IMR-90 (cell line): ENCODE results near the gene VWA7. TPM values are rescaled to one million over a fixed set of nuclear protein-coding genes. Genes with fewer than 3 reads are reported as not detected.

Source experiments
- ATAC-seq: fragments of 200-7000 bp; cut with Tn5 transposase; 2 replicates; pipeline ENCODE4 v1.9.1; 2020; ENCODE audit warnings: low read depth, mild to moderate bottlenecking, moderate library complexity
- BruUV-seq: library from RNA; stranded (reverse); fragments of 400-500 nt; replicated peaks from 2 replicates; lab custom pipeline; 2021; lab: Mats Ljungman, UMichigan
- CTCF ChIA-PET: fragments of 300-600 bp; formaldehyde crosslinking; extraction: SDS; loops from one replicate; lab custom pipeline; 2021; ENCODE audit warnings: antibody characterized with exemption; lab: Yijun Ruan, JAX
- POLR2A ChIA-PET: fragments of 300-600 bp; sonication (Branson Sonifier 250); formaldehyde crosslinking; loops from one replicate; lab custom pipeline; 2022; ENCODE audit warnings: antibody characterized with exemption; ENCODE audit not compliant: unreplicated experiment; lab: Charles Lee
- DNase-seq: peaks from one replicate; pipeline ENCODE4 v3.0.0; 2013
- H2AFZ ChIP-seq: replicated peaks from 2 replicates; pipeline ENCODE3; 2013; ENCODE audit warnings: low read length, mild to moderate bottlenecking; ENCODE audit not compliant: poor library complexity
- H2AK5ac ChIP-seq: 2 replicates; pipeline ENCODE4 v1.6.1; 2013; ENCODE audit warnings: low read depth, low read length, inconsistent platforms
- H2AK9ac ChIP-seq: replicated peaks from 2 replicates; pipeline ENCODE3; 2013; ENCODE audit warnings: mild to moderate bottlenecking, low read depth, low read length, moderate library complexity; ENCODE audit not compliant: poor library complexity
- H2BK120ac ChIP-seq: 2 replicates; pipeline ENCODE4 v1.6.1; 2013; ENCODE audit warnings: low read depth, low read length, inconsistent platforms
- H2BK15ac ChIP-seq: 3 replicates; pipeline ENCODE4 v1.6.1; 2013; ENCODE audit warnings: low read depth, low read length, inconsistent platforms
- H2BK20ac ChIP-seq: 2 replicates; pipeline ENCODE4 v1.6.1; 2013; ENCODE audit warnings: low read depth, mild to moderate bottlenecking, inconsistent platforms, low read length, moderate library complexity
- H2BK5ac ChIP-seq: 2 replicates; pipeline ENCODE4 v1.6.1; 2013; ENCODE audit warnings: mild to moderate bottlenecking, low read depth, low read length, inconsistent platforms; ENCODE audit not compliant: poor library complexity, severe bottlenecking
- H3K14ac ChIP-seq: replicated peaks from 2 replicates; pipeline ENCODE4 v1.6.1; 2013; ENCODE audit warnings: low read depth, low read length, inconsistent platforms
- H3K18ac ChIP-seq: 2 replicates; pipeline ENCODE4 v1.6.1; 2013; ENCODE audit warnings: low read depth, low read length, control low read depth
- H3K23ac ChIP-seq: 2 replicates; pipeline ENCODE4 v1.6.1; 2013; ENCODE audit warnings: low read depth, low read length, inconsistent platforms
- H3K27ac ChIP-seq: 2 replicates; pipeline ENCODE4 v1.5.1; 2013; ENCODE audit warnings: mild to moderate bottlenecking, control low read depth, low read length; ENCODE audit not compliant: insufficient read depth
- H3K27me3 ChIP-seq: 2 replicates; pipeline ENCODE4 v1.6.1; 2013; ENCODE audit warnings: low read length; ENCODE audit not compliant: control insufficient read depth, insufficient read depth
- H3K36me3 ChIP-seq: 2 replicates; pipeline ENCODE4 v1.6.1; 2013; ENCODE audit warnings: low read length, mixed read lengths; ENCODE audit not compliant: control insufficient read depth, insufficient read depth
- H3K4ac ChIP-seq: 2 replicates; pipeline ENCODE4 v1.6.1; 2013; ENCODE audit warnings: low read depth, low read length, inconsistent platforms
- H3K4me1 ChIP-seq: 2 replicates; pipeline ENCODE4 v1.6.1; 2013; ENCODE audit warnings: low read length, mixed read lengths; ENCODE audit not compliant: control insufficient read depth, insufficient read depth
- H3K4me2 ChIP-seq: 2 replicates; pipeline ENCODE4 v1.6.1; 2013; ENCODE audit warnings: low read depth, mild to moderate bottlenecking, control low read depth, low read length, moderate library complexity
- H3K4me3 ChIP-seq: 2 replicates; pipeline ENCODE4 v1.5.1; 2013; ENCODE audit warnings: low read depth, mild to moderate bottlenecking, control low read depth, low read length, moderate library complexity; ENCODE audit not compliant: insufficient read depth
- H3K56ac ChIP-seq: 2 replicates; pipeline ENCODE4 v1.6.1; 2013; ENCODE audit warnings: low read length, inconsistent platforms; ENCODE audit not compliant: insufficient read depth; ENCODE audit errors: extremely low read depth
- H3K79me1 ChIP-seq, 2 experiments: 2 replicates each; pipeline ENCODE4 v1.6.1; 2013; ENCODE audit warnings: low read length in 2 of 2, inconsistent platforms in 1 of 2, low read depth in 1 of 2
- H3K9ac ChIP-seq: 2 replicates; pipeline ENCODE4 v1.6.1; 2013; ENCODE audit warnings: low read depth, low read length, control low read depth
- H3K9me1 ChIP-seq: 2 replicates; pipeline ENCODE4 v1.6.1; 2013; ENCODE audit warnings: low read length, inconsistent platforms; ENCODE audit not compliant: insufficient read depth
- H3K9me3 ChIP-seq: 2 replicates; pipeline ENCODE4 v1.6.1; 2013; ENCODE audit warnings: low read length; ENCODE audit not compliant: control insufficient read depth, insufficient read depth
- H4K20me1 ChIP-seq: 2 replicates; pipeline ENCODE4 v1.6.1; 2013; ENCODE audit warnings: low read length, inconsistent platforms; ENCODE audit not compliant: insufficient read depth
- H4K5ac ChIP-seq: 2 replicates; pipeline ENCODE4 v1.6.1; 2013; ENCODE audit warnings: mild to moderate bottlenecking, low read depth, low read length, control low read depth
- H4K8ac ChIP-seq, 2 experiments: 2 replicates each; pipeline ENCODE4 v1.6.1; 2013; ENCODE audit warnings: low read depth in 2 of 2, low read length in 2 of 2, control low read depth in 1 of 2, inconsistent platforms in 1 of 2
- H4K91ac ChIP-seq: 2 replicates; pipeline ENCODE4 v1.6.1; 2013; ENCODE audit warnings: low read depth, low read length, inconsistent platforms; ENCODE audit not compliant: insufficient read depth
- CEBPB ChIP-seq: IDR thresholded peaks from 2 replicates; pipeline ENCODE4 v1.6.1; 2012; ENCODE audit warnings: low read depth, low read length, improper control_type of control experiment
- FOS ChIP-seq: fragments of 150-350 bp; IDR thresholded peaks from 2 replicates; pipeline ENCODE4 v1.6.1; 2016; ENCODE audit warnings: low read depth, low read length
- MXI1 ChIP-seq: IDR thresholded peaks from 2 replicates; pipeline ENCODE4 v1.6.1; 2012; ENCODE audit warnings: low read depth, mild to moderate bottlenecking, low read length, moderate library complexity, borderline replicate concordance
- NFE2L2 ChIP-seq: fragments of 150-350 bp; IDR thresholded peaks from 2 replicates; pipeline ENCODE4 v1.6.1; 2016; ENCODE audit warnings: low read depth, mild to moderate bottlenecking, low read length
- POLR2A ChIP-seq: IDR thresholded peaks from 2 replicates; pipeline ENCODE4 v1.6.1; 2012; ENCODE audit warnings: mild to moderate bottlenecking, low read depth, low read length
- RAD21 ChIP-seq: IDR thresholded peaks from 2 replicates; pipeline ENCODE4 v1.6.1; 2012; ENCODE audit warnings: low read length, improper control_type of control experiment
- RCOR1 ChIP-seq: IDR thresholded peaks from 2 replicates; pipeline ENCODE4 v1.6.1; 2012; ENCODE audit warnings: mild to moderate bottlenecking, low read length, improper control_type of control experiment; ENCODE audit not compliant: insufficient replicate concordance
- WGBS, 2 experiments: methylation state at CpG; one replicate each; pipeline versions ENCODE4 v1.1.5 to v1.1.7; 2013; ENCODE audit warnings: missing lambda C conversion rate in 2 of 2; ENCODE audit not compliant: insufficient read length in 1 of 2; ENCODE audit errors: extremely low coverage in 2 of 2; 5-methylcytosine and 5-hydroxymethylcytosine counted together
- dilution Hi-C: fragments of 300-500 bp; cut with HindIII; formaldehyde crosslinking; loops from one replicate; pipeline ENCODE4 v1.14.3; 2018; ENCODE audit warnings: low sequenced_read_pairs; ENCODE audit not compliant: unreplicated experiment
- in situ Hi-C: fragments of 300-500 bp; cut with MboI; formaldehyde crosslinking; loops from 3 replicates; pipeline ENCODE4 v1.14.3; 2019; ENCODE audit warnings: low sequenced_read_pairs, inconsistent platforms, mixed read lengths
- intact Hi-C: fragments of 100-400 bp; cut with micrococcal nuclease; formaldehyde crosslinking; loops from 2 replicates; pipeline ENCODE4 v1.10.0; 2022
- polyA plus RNA-seq, 3 experiments: library from polyadenylated mRNA; depleted of rRNA; stranded (reverse); fragments of >200 nt; gene quantifications; 2 replicates each; pipeline ENCODE4 v1.2.3, GENCODE V29; 2012; ENCODE audit warnings: low replicate concordance in 1 of 3
- total RNA-seq: library from RNA; depleted of rRNA; stranded (reverse); fragments of >200 nt; gene quantifications from 2 replicates; pipeline ENCODE4 v1.2.3, GENCODE V29; 2012

VWA7 gene
- total and polyA plus RNA-seq, 2 of the 4 experiments (the other 2 are of a cell fraction), result under 0.01 to 1.4 TPM

DNA sequence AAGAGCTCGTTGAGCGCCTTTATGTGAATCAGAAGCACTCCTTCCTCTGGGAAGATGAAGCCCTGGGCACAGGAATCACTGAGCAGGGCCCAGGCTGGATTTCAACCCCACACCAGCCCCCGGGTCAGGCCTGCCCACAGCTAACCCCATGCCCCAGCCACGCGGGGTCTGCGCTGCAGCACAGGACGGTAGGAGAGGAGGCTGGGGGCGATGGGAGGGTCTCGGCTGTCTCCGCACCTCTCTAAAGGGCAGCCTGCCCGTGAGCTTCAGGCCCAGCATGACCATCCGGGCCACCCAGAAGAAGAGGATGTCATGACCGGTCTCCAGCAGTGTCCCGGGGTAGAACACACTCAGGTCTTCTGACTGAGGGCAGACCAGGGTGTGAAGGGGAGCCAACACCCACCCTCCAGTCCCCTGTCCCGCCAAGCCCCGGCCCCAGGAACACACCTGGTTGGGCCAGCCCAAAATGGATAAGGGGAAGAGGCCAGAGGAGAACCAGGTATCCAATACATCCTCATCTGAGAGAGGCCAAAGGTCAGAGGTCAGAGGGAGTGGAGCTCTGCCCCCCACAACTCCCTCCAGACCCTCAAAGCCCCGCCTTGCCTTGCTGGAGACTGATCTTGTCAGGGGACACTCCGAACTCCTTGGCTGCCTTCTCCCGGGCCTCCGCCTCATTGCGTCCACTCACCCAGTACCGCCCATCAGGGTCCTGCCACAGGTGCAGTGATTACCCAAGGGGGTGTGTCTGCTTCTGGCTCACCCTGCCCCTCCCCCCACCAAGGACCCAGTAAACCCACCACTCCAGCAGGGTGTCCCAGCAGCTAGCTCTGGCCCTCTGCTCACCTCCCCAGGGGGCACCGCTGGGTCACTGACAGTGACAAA lies 4.4 kb upstream of the VWA7 start:
- in situ Hi-C loops, result no loop called here
- WGBS, 2 experiments, result 100% methylated on average over 4 of the region's 23 CpGs; no CpG with 5 or more reads in 1 of the 2 experiments

More for the DNA sequence above, 4.4 kb upstream of the VWA7 start:
- H2BK15ac ChIP-seq, result no peak overlapping the region
- no peak overlapping the region for H3K27ac ChIP-seq
- no peak for TF ChIP-seq FOS
- no peak for TF ChIP-seq RAD21
- TF ChIP-seq POLR2A, result no peak
- no peak for TF ChIP-seq CEBPB
- no peak for TF ChIP-seq MXI1
- TF ChIP-seq NFE2L2, result no peak
- no peak for TF ChIP-seq RCOR1
- CTCF ChIA-PET, result interaction anchor here (1.4 kb wide), 1 partner anchor 10 kb away, joined by 3 read pairs; no protein-coding TSS in a partner anchor
- 0 out of 2 replicates have a peak, but pooled peaks cover 8% of the 10 kb centered on the region for H3K9me1 ChIP-seq
- H3K36me3 ChIP-seq, result peaks cover 68% of the 10 kb centered on the region
- POLR2A ChIA-PET, result no interaction called here
- BruUV-seq, result no TSS peak
- ATAC-seq (no peak), DNase-seq (no peak)
- no peak overlapping the region for H3K56ac ChIP-seq
- H4K8ac ChIP-seq, result no peak overlapping the region
- H4K5ac ChIP-seq, result no peak overlapping the region
- H3K4me2 ChIP-seq, result no peak overlapping the region
- H2BK120ac ChIP-seq, result no peak overlapping the region
- no peak overlapping the region for H3K9ac ChIP-seq
- H3K9me3 ChIP-seq, result no peaks in the 10 kb centered on the region
- no peak overlapping the region for H3K23ac ChIP-seq
- no peak overlapping the region for H2AK9ac ChIP-seq
- H3K4me1 ChIP-seq, result peaks cover 10% of the 10 kb centered on the region
- no peak overlapping the region for H3K18ac ChIP-seq
- intact Hi-C loops, result no loop called here
- H3K27me3 ChIP-seq, result no peaks in the 10 kb centered on the region
- peaks cover 0 to 8% of the 10 kb centered on the region in 2 experiments; a peak in 1 of 4 replicates for H3K79me1 ChIP-seq
- peak overlapping the region; percentile 32 for H2AFZ ChIP-seq
- no peaks in the 10 kb centered on the region for H4K20me1 ChIP-seq
- H2AK5ac ChIP-seq, result no peak overlapping the region
- no peak overlapping the region for H2BK5ac ChIP-seq
- H2BK20ac ChIP-seq, result no peak overlapping the region
- H4K91ac ChIP-seq, result no peak overlapping the region
- H3K4ac ChIP-seq, result no peak overlapping the region
- dilution Hi-C loops, result no loop called here
- H3K14ac ChIP-seq, result no peak overlapping the region
- H3K4me3 ChIP-seq, result no peak overlapping the region
